H1 (cell line): ENCODE results near the gene ABHD8. TPM values are rescaled to one million over a fixed set of nuclear protein-coding genes. Genes with fewer than 3 reads are reported as not detected.

ENCODE experiments used
- CTCF ChIA-PET: fragments of 300-600 bp; sonication (Branson Sonifier 250); formaldehyde crosslinking; loops from one replicate; lab custom pipeline; 2021; ENCODE audit not compliant: partially characterized antibody; lab: Charles Lee
- POLR2A ChIA-PET: fragments of 300-600 bp; sonication (Branson Sonifier 250); formaldehyde crosslinking; loops from one replicate; lab custom pipeline; 2021; ENCODE audit warnings: inconsistent platforms; ENCODE audit not compliant: partially characterized antibody; lab: Charles Lee
- DNase-seq, 2 experiments: peaks; one replicate each; pipeline versions ENCODE4 v3.0.0 to v3.0.0-alpha.2; 2010 to 2022; ENCODE audit warnings: low spot score in 2 of 2, low read depth in 1 of 2, mixed read lengths in 1 of 2
- FAIRE-seq: peaks from 2 replicates; lab custom pipeline; 2011; peaks lifted over from hg19 to GRCh38; lab: Jason Lieb, UNC
- H2AFZ ChIP-seq: 2 replicates; pipeline ENCODE4 v1.8.1; 2012; ENCODE audit warnings: low read length, inconsistent platforms
- H2AK5ac ChIP-seq: 2 replicates; pipeline ENCODE4 v1.6.1; 2013; ENCODE audit warnings: low read depth, low read length
- H2BK120ac ChIP-seq: replicated peaks from 2 replicates; pipeline ENCODE3; 2013; ENCODE audit warnings: low read depth, low read length, inconsistent platforms
- H2BK12ac ChIP-seq: 2 replicates; pipeline ENCODE4 v1.6.1; 2013; ENCODE audit warnings: low read depth, low read length
- H2BK15ac ChIP-seq: 2 replicates; pipeline ENCODE4 v1.6.1; 2013; ENCODE audit warnings: low read length
- H2BK20ac ChIP-seq: 2 replicates; pipeline ENCODE4 v1.6.1; 2013; ENCODE audit warnings: low read length
- H2BK5ac ChIP-seq: 2 replicates; pipeline ENCODE4 v1.6.1; 2013; ENCODE audit warnings: low read depth, low read length
- H3K14ac ChIP-seq: 2 replicates; pipeline ENCODE4 v1.6.1; 2013; ENCODE audit warnings: inconsistent platforms; ENCODE audit not compliant: insufficient read length
- H3K18ac ChIP-seq: 2 replicates; pipeline ENCODE4 v1.6.1; 2013; ENCODE audit warnings: low read length; ENCODE audit errors: extremely low read depth
- H3K23ac ChIP-seq: 2 replicates; pipeline ENCODE4 v1.6.1; 2013; ENCODE audit warnings: inconsistent platforms; ENCODE audit not compliant: insufficient read length
- H3K23me2 ChIP-seq: 2 replicates; pipeline ENCODE4 v1.6.1; 2013; ENCODE audit warnings: low read depth, low read length
- H3K27ac ChIP-seq: 2 replicates; pipeline ENCODE4 v1.6.1; 2011; ENCODE audit warnings: low read depth, low read length, inconsistent platforms
- H3K27me3 ChIP-seq, 4 experiments: replicated peaks in 1 of 4; 1 replicate in 1 of 4; 2 replicates in 3 of 4; pipeline versions ENCODE4 v1.6.1 to v1.8.1; 2011 to 2013; ENCODE audit warnings: low read length in 3 of 4, mild to moderate bottlenecking in 3 of 4, inconsistent platforms in 2 of 4, mixed read lengths in 2 of 4, moderate library complexity in 1 of 4; ENCODE audit not compliant: control insufficient read depth in 3 of 4, insufficient read depth in 3 of 4; ENCODE audit errors: extremely low read depth in 1 of 4
- H3K36me3 ChIP-seq, 4 experiments: 2 replicates each; pipeline versions ENCODE4 v1.6.1 to v1.8.1; 2011 to 2013; ENCODE audit warnings: mild to moderate bottlenecking in 4 of 4, low read length in 3 of 4, moderate library complexity in 2 of 4, control low read depth in 1 of 4, inconsistent platforms in 1 of 4; ENCODE audit not compliant: insufficient read depth in 4 of 4, control insufficient read depth in 2 of 4
- H3K4ac ChIP-seq: replicated peaks from 2 replicates; pipeline ENCODE3; 2013; ENCODE audit warnings: low read length, low read depth, mixed read lengths, inconsistent platforms; ENCODE audit not compliant: insufficient read length
- H3K4me1 ChIP-seq, 4 experiments: replicated peaks in 1 of 4; 1 replicate in 1 of 4; 2 replicates in 3 of 4; pipeline versions ENCODE4 v1.6.1 to v1.8.1; 2011 to 2013; ENCODE audit warnings: low read length in 3 of 4, inconsistent platforms in 2 of 4, mixed read lengths in 1 of 4; ENCODE audit not compliant: insufficient read depth in 4 of 4, control insufficient read depth in 3 of 4
- H3K4me2 ChIP-seq, 2 experiments: 2 replicates each; pipeline versions ENCODE4 v1.6.1 to v1.8.1; 2011 to 2013; ENCODE audit warnings: low read depth in 2 of 2, low read length in 2 of 2, control low read depth in 1 of 2, inconsistent platforms in 1 of 2, mild to moderate bottlenecking in 1 of 2; ENCODE audit not compliant: insufficient read depth in 1 of 2
- H3K4me3 ChIP-seq, 4 experiments: fragments of 200-600, 300-600 bp in 1 of 4; sonication (generic), shearing (Covaris generic), sonication (Bioruptor Twin) in 1 of 4; 2 replicates each; pipeline versions ENCODE4 v1.5.1 to v1.8.1; 2011 to 2016; ENCODE audit warnings: low read length in 4 of 4, low read depth in 3 of 4, control low read depth in 2 of 4, inconsistent platforms in 2 of 4, mild to moderate bottlenecking in 2 of 4, mixed read lengths in 1 of 4, moderate library complexity in 1 of 4; ENCODE audit not compliant: insufficient read depth in 2 of 4; ENCODE audit errors: extremely low read depth in 1 of 4
- H3K56ac ChIP-seq: replicated peaks from 2 replicates; pipeline ENCODE3; 2013; ENCODE audit warnings: low read depth, mild to moderate bottlenecking, mixed read lengths, low read length, inconsistent platforms; ENCODE audit not compliant: insufficient read length
- H3K79me1 ChIP-seq: 2 replicates; pipeline ENCODE4 v1.6.1; 2013; ENCODE audit warnings: low read depth, low read length, control low read depth
- H3K79me2 ChIP-seq, 2 experiments: 2 replicates each; pipeline versions ENCODE4 v1.6.1 to v1.8.1; 2012 to 2013; ENCODE audit warnings: low read length in 2 of 2, mild to moderate bottlenecking in 2 of 2, inconsistent platforms in 1 of 2; ENCODE audit not compliant: insufficient read depth in 2 of 2, control insufficient read depth in 1 of 2
- H3K9ac ChIP-seq, 4 experiments: replicated peaks in 1 of 4; 1 replicate in 1 of 4; 2 replicates in 3 of 4; pipeline versions ENCODE4 v1.6.1 to v1.8.1; 2011 to 2013; ENCODE audit warnings: low read depth in 3 of 4, low read length in 3 of 4, control low read depth in 2 of 4, mild to moderate bottlenecking in 2 of 4, moderate library complexity in 2 of 4, inconsistent platforms in 1 of 4; ENCODE audit errors: extremely low read depth in 1 of 4
- H3K9me3 ChIP-seq, 2 experiments: 2 replicates each; pipeline versions ENCODE4 v1.6.1 to v1.8.1; 2012 to 2013; ENCODE audit warnings: mild to moderate bottlenecking in 2 of 2, moderate library complexity in 2 of 2, control low read depth in 1 of 2, inconsistent platforms in 1 of 2, low read depth in 1 of 2, low read length in 1 of 2, mixed read lengths in 1 of 2; ENCODE audit not compliant: insufficient read depth in 2 of 2
- H4K20me1 ChIP-seq, 2 experiments: replicated peaks in 1 of 2; 2 replicates each; pipeline versions ENCODE3 to v1.8.1; 2011 to 2013; ENCODE audit warnings: inconsistent platforms in 2 of 2, low read length in 2 of 2, mild to moderate bottlenecking in 1 of 2; ENCODE audit not compliant: insufficient read depth in 2 of 2, control insufficient read depth in 1 of 2
- H4K5ac ChIP-seq: 2 replicates; pipeline ENCODE4 v1.6.1; 2013; ENCODE audit warnings: low read length, low read depth, mixed read lengths, inconsistent platforms; ENCODE audit not compliant: insufficient read length
- H4K8ac ChIP-seq: 2 replicates; pipeline ENCODE4 v1.8.0; 2013; ENCODE audit warnings: mild to moderate bottlenecking, moderate library complexity, low read length, inconsistent platforms; ENCODE audit not compliant: insufficient read depth; ENCODE audit errors: extremely low read depth
- H4K91ac ChIP-seq: replicated peaks from 2 replicates; pipeline ENCODE3; 2013; ENCODE audit warnings: low read length, mixed read lengths, inconsistent platforms; ENCODE audit not compliant: insufficient read length
- BCL11A ChIP-seq, 2 experiments: IDR thresholded peaks; one replicate each; pipeline ENCODE4 v1.6.1; 2011; ENCODE audit warnings: low read depth in 2 of 2, low read length in 2 of 2, mild to moderate bottlenecking in 2 of 2
- CHD1 ChIP-seq: IDR thresholded peaks from 2 replicates; pipeline ENCODE4 v1.6.1; 2012; ENCODE audit warnings: low read depth, low read length, improper control_type of control experiment
- CHD2 ChIP-seq: IDR thresholded peaks from 2 replicates; pipeline ENCODE4 v1.6.1; 2012; ENCODE audit warnings: low read length, improper control_type of control experiment
- EGR1 ChIP-seq: IDR thresholded peaks from 2 replicates; pipeline ENCODE4 v1.6.1; 2011; ENCODE audit warnings: low read depth, low read length, borderline replicate concordance
- JUND ChIP-seq: IDR thresholded peaks from 2 replicates; pipeline ENCODE4 v1.6.1; 2011; ENCODE audit warnings: mild to moderate bottlenecking, improper control_type of control experiment, low read length
- KDM4A ChIP-seq: IDR thresholded peaks from one replicate; pipeline ENCODE4 v1.7.1; 2012; ENCODE audit warnings: low read depth, mild to moderate bottlenecking, moderate library complexity, low read length, inconsistent platforms; ENCODE audit not compliant: severe bottlenecking
- MAFK ChIP-seq: IDR thresholded peaks from 2 replicates; pipeline ENCODE4 v1.6.1; 2012; ENCODE audit warnings: low read depth, mild to moderate bottlenecking, improper control_type of control experiment, low read length
- POLR2A ChIP-seq, 2 experiments: IDR thresholded peaks; 1 replicate in 1 of 2; 2 replicates in 1 of 2; pipeline ENCODE4 v1.6.1; 2011; ENCODE audit warnings: low read depth in 2 of 2, low read length in 2 of 2, mild to moderate bottlenecking in 2 of 2; ENCODE audit errors: control extremely low read depth in 1 of 2
- RXRA ChIP-seq: IDR thresholded peaks from 2 replicates; pipeline ENCODE4 v1.6.1; 2011; ENCODE audit warnings: low read depth, mild to moderate bottlenecking, low read length, moderate library complexity; ENCODE audit not compliant: insufficient read depth
- TCF12 ChIP-seq: IDR thresholded peaks from 2 replicates; pipeline ENCODE4 v1.6.1; 2011; ENCODE audit warnings: low read depth, mild to moderate bottlenecking, low read length
- USF2 ChIP-seq: IDR thresholded peaks from 2 replicates; pipeline ENCODE4 v1.6.1; 2011; ENCODE audit warnings: low read length, improper control_type of control experiment
- WGBS, 2 experiments: shearing (Covaris generic) in 1 of 2; methylation state at CpG; one replicate each; pipeline versions ENCODE4 v1.1.6 to v1.1.7; 2013 to 2015; ENCODE audit warnings: low lambda C conversion rate in 2 of 2, mixed read lengths in 2 of 2, inconsistent platforms in 1 of 2, low coverage in 1 of 2, missing lambda C conversion rate in 1 of 2; ENCODE audit not compliant: insufficient replicate concordance in 2 of 2, insufficient coverage in 1 of 2, insufficient read length in 1 of 2; ENCODE audit errors: extremely low coverage in 1 of 2, missing lambda C conversion rate in 1 of 2; 5-methylcytosine and 5-hydroxymethylcytosine counted together
- polyA plus RNA-seq, 7 experiments: library from polyadenylated mRNA; depleted of rRNA in 3 of 7; stranded (reverse) in 5 of 7; unstranded in 2 of 7; fragments of >200 nt in 5 of 7; fragments of 200-250 nt in 2 of 7; gene quantifications; 1 replicate in 5 of 7; 2 replicates in 1 of 7; 4 replicates in 1 of 7; pipeline versions ENCODE4 v1.2.1 to v1.2.3, GENCODE V29; 2011 to 2013; ENCODE audit warnings: missing spikeins in 2 of 7, mixed read lengths in 2 of 7
- total RNA-seq: library from RNA; stranded (reverse); fragmentation: NEBNext Ultra II Directional; extraction: Animal tissue kit (Norgen Biotek cat#: 25700); gene quantifications from 2 replicates; pipeline ENCODE4 v1.2.1, GENCODE V29; 2021

The ABHD8 gene
- total and polyA plus RNA-seq, 2 of the 8 experiments (the other 6 are each of a cell fraction or from before 2014, with no cell fraction given) = 11.3 to 18.7 TPM

GRCh38 chr19:17282488-17283125, 20.6 kb downstream of the ABHD8 start:
- Histone ChIP-seq H4K5ac (no peak overlapping the region), H3K36me3 (peaks cover 0 to 4% (median 1%) of the 10 kb centered on the region in 4 experiments; a peak in 2 of 8 replicates), H3K23me2 (no peaks in the 10 kb centered on the region; the same call in 1 of the 2 replicates), H3K4ac (no peak overlapping the region), H3K4me1 (peaks cover 0 to 3% (median under 1%) of the 10 kb centered on the region in 4 experiments; a peak in 3 of 7 replicates), H3K79me2 (no peaks in the 10 kb centered on the region), H3K9ac (no peak overlapping the region; a peak in 1 of 7 replicates), H2BK120ac (no peak overlapping the region), H3K27me3 (peaks cover 0 to 3% (median 0%) of the 10 kb centered on the region in 4 experiments; a peak in 3 of 7 replicates), H3K79me1 (no peaks in the 10 kb centered on the region; the same call in 1 of the 2 replicates), H2BK12ac (peak overlapping the region; percentile 78; the same call in 1 of the 2 replicates), H3K4me2 (peak overlapping the region; percentile 0 to 68; a peak in 3 of 4 replicates), H3K18ac (no peak overlapping the region; the same call in 1 of the 2 replicates), H3K56ac (no peak overlapping the region), H3K27ac (no peak overlapping the region), H2AFZ (no peak overlapping the region; the same call in 1 of the 2 replicates), H2BK15ac (0 out of 2 replicates have a peak overlapping the region, but pooled peaks have one; percentile 46), H2BK20ac (no peak overlapping the region), H2BK5ac (no peak overlapping the region), H4K20me1 (peaks cover 0 to 3% of the 10 kb centered on the region in 2 experiments), H3K4me3 (peak overlapping the region; percentile 3 to 54 (median 20); a peak in 7 of 8 replicates), H4K91ac (peak overlapping the region; percentile 59), H4K8ac (peak overlapping the region; percentile 88), H3K9me3 (peaks cover 0 to 6% of the 10 kb centered on the region in 2 experiments; a peak in 1 of 4 replicates), H3K14ac (no peak overlapping the region), H2AK5ac (no peak overlapping the region), H3K23ac (no peak overlapping the region)
- CTCF ChIA-PET = interaction anchor here (0.5 to 5.7 kb wide), 30 partner anchors 8 to 789 kb away, joined by 3 to 56 read pairs (median 4); partner anchors contain the start of genes BABAM1, OCEL1 and USHBP1
- DNase-seq = peak in 1 of 2 experiments; percentile 97
- POLR2A ChIA-PET = interaction anchor here (0.6 to 9.0 kb wide), 15 partner anchors 9 to 145 kb away, joined by 3 to 113 read pairs (median 4); partner anchors contain the start of genes BABAM1, DDA1, OCEL1 and USE1
- FAIRE-seq = no peak
- WGBS, 2 experiments = 25% methylated on average over 45 of the region's 45 CpGs; no CpG with 5 or more reads in 1 of the 2 experiments
- TF ChIP-seq MAFK (no peak), JUND (no peak), KDM4A (peak; percentile 22), BCL11A (IDR thresholded peaks at IDR 0.05; ENCODE audit: low read depth in 2 of 2, low read length in 2 of 2) (no peak), USF2 (no peak), CHD2 (no peak), RXRA (no peak), POLR2A (IDR thresholded peaks at IDR 0.05; ENCODE audit: control extremely low read depth in 1 of 2, low read depth in 2 of 2, low read length in 2 of 2) (no peak; a peak in 1 of 3 replicates), CHD1 (no peak), EGR1 (no peak), TCF12 (no peak)
